Amniotic stem cell (primary cell): ENCODE measurements around the gene ATP8A1.

Experiments
- DNase-seq: peaks from one replicate; lab custom pipeline; 2025; lab: John Stamatoyannopoulos, UW

The ATP8A1 gene

GRCh38 chr4:42364266-42365053, 292.4 kb downstream of the ATP8A1 start:
- no peak for DNase-seq

- no peak for DNase-seq
These were observed 293.3 kb downstream of the ATP8A1 start for GRCh38 chr4:42363614-42364013.

- DNase-seq: no peak
These were observed 294.3 kb downstream of the ATP8A1 start for GRCh38 chr4:42362591-42362990.

- DNase-seq: no peak
These were observed 295.4 kb downstream of the ATP8A1 start for GRCh38 chr4:42361456-42361855.

- DNase-seq: no peak
These were observed 296.6 kb downstream of the ATP8A1 start for GRCh38 chr4:42360256-42360669.

GRCh38 chr4:42359711-42360110, 297.2 kb downstream of the ATP8A1 start:
- DNase-seq: no peak
